ENCODE results near the gene TENM3.

DNA sequence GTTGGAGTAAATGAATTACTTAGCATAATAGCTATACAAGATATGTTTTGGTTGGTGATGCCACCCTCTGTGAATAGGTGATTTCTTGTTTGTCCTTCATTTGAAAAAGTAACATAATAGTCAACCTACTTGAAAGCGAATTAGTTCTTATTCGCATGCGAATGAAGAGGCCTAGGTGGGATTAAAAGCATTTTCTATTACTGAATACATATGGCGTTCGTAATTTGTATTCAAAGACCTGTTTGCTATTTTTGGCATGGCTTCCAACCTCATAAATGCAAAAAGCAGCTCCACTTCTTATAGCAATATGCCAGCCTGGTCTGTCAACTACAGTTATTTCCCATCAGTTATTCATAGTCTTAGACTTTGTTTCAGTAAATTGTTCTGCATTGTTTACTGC lies 261.3 kb downstream of the TENM3 start:
- TF ChIP-seq, protein P1, sequence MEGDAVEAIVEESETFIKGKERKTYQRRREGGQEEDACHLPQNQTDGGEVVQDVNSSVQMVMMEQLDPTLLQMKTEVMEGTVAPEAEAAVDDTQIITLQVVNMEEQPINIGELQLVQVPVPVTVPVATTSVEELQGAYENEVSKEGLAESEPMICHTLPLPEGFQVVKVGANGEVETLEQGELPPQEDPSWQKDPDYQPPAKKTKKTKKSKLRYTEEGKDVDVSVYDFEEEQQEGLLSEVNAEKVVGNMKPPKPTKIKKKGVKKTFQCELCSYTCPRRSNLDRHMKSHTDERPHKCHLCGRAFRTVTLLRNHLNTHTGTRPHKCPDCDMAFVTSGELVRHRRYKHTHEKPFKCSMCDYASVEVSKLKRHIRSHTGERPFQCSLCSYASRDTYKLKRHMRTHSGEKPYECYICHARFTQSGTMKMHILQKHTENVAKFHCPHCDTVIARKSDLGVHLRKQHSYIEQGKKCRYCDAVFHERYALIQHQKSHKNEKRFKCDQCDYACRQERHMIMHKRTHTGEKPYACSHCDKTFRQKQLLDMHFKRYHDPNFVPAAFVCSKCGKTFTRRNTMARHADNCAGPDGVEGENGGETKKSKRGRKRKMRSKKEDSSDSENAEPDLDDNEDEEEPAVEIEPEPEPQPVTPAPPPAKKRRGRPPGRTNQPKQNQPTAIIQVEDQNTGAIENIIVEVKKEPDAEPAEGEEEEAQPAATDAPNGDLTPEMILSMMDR (conservative IDR thresholded peaks at IDR 0.05), result no peak
- no peak for TF ChIP-seq EZH2 (IDR thresholded peaks at IDR 0.05; ENCODE audit: low read depth)
